Fibroblast of lung (primary cell): ENCODE data around the gene CRACR2B. TPM values are rescaled to one million over a fixed set of nuclear protein-coding genes. Genes with fewer than 3 reads are reported as not detected.

Experiments
- DNase-seq, 2 donors: peaks; one replicate each; pipeline versions ENCODE4 v3.0.0 to v3.0.0-alpha.2; 2010; ENCODE audit warnings: low read depth in 2 of 2
- H2AFZ ChIP-seq: 2 replicates; pipeline ENCODE4 v1.5.1; 2012; ENCODE audit warnings: low read length, control low read depth, inconsistent platforms
- H3K27ac ChIP-seq: 2 replicates; pipeline ENCODE4 v1.5.1; 2011; ENCODE audit warnings: low read length, control low read depth; ENCODE audit not compliant: insufficient read depth
- H3K27me3 ChIP-seq: 2 replicates; pipeline ENCODE4 v1.5.1; 2011; ENCODE audit warnings: mild to moderate bottlenecking, low read length; ENCODE audit not compliant: control insufficient read depth, insufficient read depth
- H3K36me3 ChIP-seq: 2 replicates; pipeline ENCODE4 v1.5.1; 2011; ENCODE audit warnings: low read length; ENCODE audit not compliant: control insufficient read depth, insufficient read depth
- H3K4me1 ChIP-seq: 2 replicates; pipeline ENCODE4 v1.5.1; 2011; ENCODE audit warnings: low read length; ENCODE audit not compliant: control insufficient read depth, insufficient read depth; ENCODE audit errors: extremely low read depth
- H3K4me2 ChIP-seq: 2 replicates; pipeline ENCODE4 v1.5.1; 2011; ENCODE audit warnings: low read length, control low read depth; ENCODE audit not compliant: insufficient read depth; ENCODE audit errors: extremely low read depth
- H3K4me3 ChIP-seq, 4 experiments: fragments of 200-600 bp in 1 of 4; sonication (generic) in 1 of 4; replicated peaks in 1 of 4; 2 replicates each; pipeline ENCODE4 v1.5.1; 2011 to 2016; ENCODE audit warnings: low read length in 4 of 4, low read depth in 3 of 4, mild to moderate bottlenecking in 3 of 4, control low read depth in 2 of 4, inconsistent platforms in 1 of 4, mixed read lengths in 1 of 4; ENCODE audit not compliant: insufficient read depth in 1 of 4; ENCODE audit errors: control extremely low read depth in 1 of 4
- H3K79me2 ChIP-seq: 2 replicates; pipeline ENCODE4 v1.5.1; 2012; ENCODE audit warnings: mild to moderate bottlenecking, low read length, inconsistent platforms; ENCODE audit not compliant: control insufficient read depth, insufficient read depth
- H3K9ac ChIP-seq: 2 replicates; pipeline ENCODE4 v1.5.1; 2011; ENCODE audit warnings: mild to moderate bottlenecking, low read length, control low read depth; ENCODE audit not compliant: insufficient read depth
- H3K9me3 ChIP-seq: 2 replicates; pipeline ENCODE4 v1.5.1; 2012; ENCODE audit warnings: low read depth, low read length; ENCODE audit not compliant: control insufficient read depth, insufficient read depth
- H4K20me1 ChIP-seq: 2 replicates; pipeline ENCODE4 v1.5.1; 2011; ENCODE audit warnings: low read length; ENCODE audit not compliant: control insufficient read depth, insufficient read depth; ENCODE audit errors: extremely low read depth
- EZH2 ChIP-seq: IDR thresholded peaks from 2 replicates; pipeline ENCODE4 v1.5.1; 2012; ENCODE audit warnings: low read length, control low read depth, mild to moderate bottlenecking; ENCODE audit errors: missing control alignments
- polyA plus RNA-seq, 2 donors: library from polyadenylated mRNA; depleted of rRNA in 1 of 2; stranded (reverse) in 1 of 2; unstranded in 1 of 2; fragments of >200 nt; gene quantifications; 2 replicates each; pipeline ENCODE4 v1.2.1, GENCODE V29; 2011 to 2012; ENCODE audit warnings: missing spikeins in 1 of 2
- total RNA-seq: library from RNA; depleted of rRNA; stranded (reverse); fragments of >200 nt; gene quantifications from 2 replicates; pipeline ENCODE4 v1.2.1, GENCODE V29; 2014
- TF ChIP-seq, protein P1 (sequence below), 2 donors: IDR thresholded peaks in 1 of 2; conservative IDR thresholded peaks in 1 of 2; 1 replicate in 1 of 2; 2 replicates in 1 of 2; pipeline ENCODE4 v1.5.1; 2011 to 2012; ENCODE audit warnings: low read length in 2 of 2, control low read depth in 1 of 2, inconsistent platforms in 1 of 2, low read depth in 1 of 2, mild to moderate bottlenecking in 1 of 2

The CRACR2B gene
- total and polyA plus RNA-seq, 2 donors (not counting 1 experiment from before 2014, with no cell fraction given) = 0.11 to 0.66 TPM

DNA sequence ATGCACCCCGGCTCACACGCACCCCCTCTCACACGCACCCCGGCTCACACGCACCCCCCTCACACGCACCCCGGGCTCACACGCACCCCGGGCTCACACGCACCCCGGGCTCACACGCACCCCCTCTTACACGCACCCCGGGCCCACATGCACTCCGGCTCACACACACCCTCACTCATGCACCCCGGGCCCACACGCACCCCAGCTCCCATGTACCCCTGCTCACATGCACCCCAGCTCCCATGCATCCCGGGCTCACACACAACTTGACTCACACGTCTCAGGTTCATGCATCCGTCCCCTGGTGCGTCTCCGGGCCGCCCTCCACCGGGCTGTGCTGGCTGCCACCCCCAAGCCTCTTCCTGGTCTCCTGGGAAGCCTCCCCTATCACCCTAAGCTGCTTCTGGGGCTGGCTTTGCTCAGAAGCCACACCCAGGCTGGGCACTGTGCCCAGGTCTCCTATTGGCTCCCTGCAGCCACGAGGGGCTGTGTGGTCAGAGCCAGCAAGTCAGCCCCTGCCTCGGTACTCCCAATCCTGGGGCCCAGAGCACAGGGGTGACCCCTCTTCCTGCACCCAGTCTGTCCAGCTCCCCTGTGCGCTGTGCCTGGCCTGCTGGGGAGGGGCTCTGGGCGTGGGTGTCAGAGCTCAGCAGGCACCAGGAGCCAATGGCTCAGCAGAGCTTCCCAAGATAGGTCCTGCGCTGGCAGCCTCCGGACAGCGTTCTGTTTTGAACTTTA lies 31.8 kb downstream of the CRACR2B start:
- Histone ChIP-seq H3K4me1 (peaks cover 18% of the 10 kb centered on the region), H2AFZ (no peak overlapping the region), H3K27me3 (no peaks in the 10 kb centered on the region), H3K4me3 (peak overlapping the region in 2 of 4 experiments; percentile 42 to 43), H4K20me1 (no peaks in the 10 kb centered on the region), H3K79me2 (peaks cover 18% of the 10 kb centered on the region), H3K36me3 (peaks cover 20% of the 10 kb centered on the region), H3K9ac (peak overlapping the region; percentile 49), H3K27ac (peak overlapping the region; percentile 72), H3K4me2 (peak overlapping the region; percentile 67), H3K9me3 (no peaks in the 10 kb centered on the region)
- peak; percentile 80 to 94 for DNase-seq
- TF ChIP-seq, protein P1, sequence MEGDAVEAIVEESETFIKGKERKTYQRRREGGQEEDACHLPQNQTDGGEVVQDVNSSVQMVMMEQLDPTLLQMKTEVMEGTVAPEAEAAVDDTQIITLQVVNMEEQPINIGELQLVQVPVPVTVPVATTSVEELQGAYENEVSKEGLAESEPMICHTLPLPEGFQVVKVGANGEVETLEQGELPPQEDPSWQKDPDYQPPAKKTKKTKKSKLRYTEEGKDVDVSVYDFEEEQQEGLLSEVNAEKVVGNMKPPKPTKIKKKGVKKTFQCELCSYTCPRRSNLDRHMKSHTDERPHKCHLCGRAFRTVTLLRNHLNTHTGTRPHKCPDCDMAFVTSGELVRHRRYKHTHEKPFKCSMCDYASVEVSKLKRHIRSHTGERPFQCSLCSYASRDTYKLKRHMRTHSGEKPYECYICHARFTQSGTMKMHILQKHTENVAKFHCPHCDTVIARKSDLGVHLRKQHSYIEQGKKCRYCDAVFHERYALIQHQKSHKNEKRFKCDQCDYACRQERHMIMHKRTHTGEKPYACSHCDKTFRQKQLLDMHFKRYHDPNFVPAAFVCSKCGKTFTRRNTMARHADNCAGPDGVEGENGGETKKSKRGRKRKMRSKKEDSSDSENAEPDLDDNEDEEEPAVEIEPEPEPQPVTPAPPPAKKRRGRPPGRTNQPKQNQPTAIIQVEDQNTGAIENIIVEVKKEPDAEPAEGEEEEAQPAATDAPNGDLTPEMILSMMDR (conservative IDR thresholded peaks at IDR 0.05 in 1 of 2, IDR thresholded peaks at IDR 0.05 in 1 of 2; ENCODE audit: low read depth in 1 of 2, low read length in 2 of 2) = no peak
- no peak for TF ChIP-seq EZH2

DNA sequence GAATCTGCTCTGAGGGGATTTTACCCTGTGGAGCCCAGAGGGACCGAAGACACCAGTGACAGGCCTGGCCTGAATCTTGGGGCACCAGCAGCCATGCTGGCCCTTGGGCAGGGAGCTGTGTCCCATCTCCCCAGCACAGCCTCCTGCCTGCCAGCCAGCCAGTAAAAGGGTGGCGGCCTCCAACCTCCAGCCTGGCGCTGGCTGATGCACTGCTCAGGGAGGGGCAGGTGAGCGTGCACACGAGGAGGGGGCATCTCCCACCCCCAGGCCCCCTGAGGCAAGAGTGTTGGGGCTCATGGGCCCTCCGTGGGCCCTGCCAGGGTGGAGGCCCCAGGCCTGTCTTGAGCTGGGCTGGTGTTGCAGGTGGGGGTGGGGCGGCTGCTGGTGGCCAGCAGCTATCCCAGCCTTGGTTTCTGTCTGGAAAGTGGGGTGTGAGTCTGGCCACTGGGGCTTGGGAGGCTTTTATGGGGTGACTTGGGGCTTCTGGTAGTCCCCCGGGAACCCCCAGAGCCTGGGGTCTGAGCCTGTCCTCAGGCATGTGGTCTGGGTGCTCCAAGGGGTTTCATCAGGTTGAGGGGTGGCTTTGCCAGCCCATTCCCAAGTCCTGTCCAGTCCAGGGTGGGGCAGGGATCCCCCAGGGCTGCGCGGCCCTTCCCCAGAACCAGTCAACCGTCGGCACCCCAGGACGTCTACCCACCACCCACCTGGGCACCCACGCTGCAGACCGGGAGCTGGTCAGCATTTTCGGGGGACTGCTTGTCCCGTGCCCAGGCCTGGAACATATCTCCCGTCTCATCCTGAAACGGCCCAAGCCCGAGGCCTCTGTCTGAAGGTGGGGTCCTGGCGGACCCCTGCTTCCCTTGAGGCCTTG lies 32.8 kb downstream of the CRACR2B start:
- H3K27ac ChIP-seq = peak overlapping the region; percentile 72
- peak overlapping the region; percentile 67 for H3K4me2 ChIP-seq
- no peak overlapping the region for H2AFZ ChIP-seq
- no peaks in the 10 kb centered on the region for H4K20me1 ChIP-seq
- TF ChIP-seq EZH2 = no peak
- TF ChIP-seq, protein P1 (conservative IDR thresholded peaks at IDR 0.05 in 1 of 2, IDR thresholded peaks at IDR 0.05 in 1 of 2; ENCODE audit: low read depth in 1 of 2, low read length in 2 of 2) = no peak
- no peaks in the 10 kb centered on the region for H3K27me3 ChIP-seq
- H3K36me3 ChIP-seq = peaks cover 23% of the 10 kb centered on the region
- H3K9me3 ChIP-seq = no peaks in the 10 kb centered on the region
- H3K4me1 ChIP-seq = peaks cover 18% of the 10 kb centered on the region
- DNase-seq = no peak
- H3K4me3 ChIP-seq = peak overlapping the region in 1 of 4 experiments; percentile 42
- peaks cover 18% of the 10 kb centered on the region for H3K79me2 ChIP-seq
- H3K9ac ChIP-seq = peak overlapping the region; percentile 49

DNA sequence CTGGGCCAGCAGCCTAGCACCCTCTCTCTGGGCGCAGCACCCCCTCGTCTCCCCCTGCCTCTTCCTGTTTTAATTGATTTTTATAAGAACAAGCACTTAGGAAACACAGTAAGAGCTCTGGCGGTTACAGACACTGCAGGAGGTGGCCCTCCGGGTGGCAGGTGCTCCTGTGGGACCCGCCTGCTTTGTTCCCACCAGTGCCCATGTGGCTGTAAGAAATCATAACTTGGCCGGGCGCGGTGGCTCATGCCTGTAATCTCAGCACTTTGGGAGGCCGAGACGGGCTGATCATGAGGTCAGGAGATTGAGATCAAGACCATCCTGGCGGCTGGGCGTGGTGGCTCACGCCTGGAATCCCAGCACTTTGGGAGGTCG lies 33.4 kb downstream of the CRACR2B start:
- Histone ChIP-seq H3K36me3 (peaks cover 25% of the 10 kb centered on the region), H3K9ac (no peak overlapping the region), H3K9me3 (no peaks in the 10 kb centered on the region), H3K27me3 (no peaks in the 10 kb centered on the region), H3K4me1 (peaks cover 18% of the 10 kb centered on the region), H3K4me3 (no peak overlapping the region), H3K27ac (no peak overlapping the region), H2AFZ (no peak overlapping the region), H4K20me1 (no peaks in the 10 kb centered on the region), H3K79me2 (peaks cover 18% of the 10 kb centered on the region), H3K4me2 (no peak overlapping the region)
- TF ChIP-seq EZH2 = no peak
- TF ChIP-seq, protein P1 (conservative IDR thresholded peaks at IDR 0.05 in 1 of 2, IDR thresholded peaks at IDR 0.05 in 1 of 2; ENCODE audit: low read depth in 1 of 2, low read length in 2 of 2) = no peak
- DNase-seq = no peak
